SKM-1 treated with dmso at 0.1 percent for 144 hours (cell line): ENCODE measurements around the gene STXBP5L.
"Not testable (repeated sequence)": the region's sequence is repeated elsewhere in the genome, so short reads cannot be mapped to it uniquely, and the experiment has no call there.

ENCODE experiments used
- DNase-seq: peaks from one replicate; lab custom pipeline; 2025; ENCODE audit not compliant: unreplicated experiment; lab: John Stamatoyannopoulos, UW

The STXBP5L gene

DNA sequence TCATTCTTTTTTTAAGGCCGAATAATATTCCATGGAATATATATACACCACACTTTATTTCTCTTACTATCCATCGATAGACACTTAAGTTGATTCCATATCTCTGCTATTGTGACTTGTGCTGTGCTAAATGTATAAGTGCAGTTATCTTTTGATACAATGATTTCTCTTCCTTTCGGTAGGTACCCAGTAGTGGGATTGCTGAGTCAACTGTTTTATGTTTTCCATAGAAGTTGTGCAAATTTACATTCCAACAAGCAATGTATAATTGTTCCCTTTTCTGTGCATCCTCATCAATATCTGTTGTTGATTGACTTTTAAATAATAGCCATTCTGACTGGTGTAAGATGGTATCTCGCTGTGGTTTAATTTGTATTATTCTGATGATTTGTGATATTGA is 81.0 kb downstream of the STXBP5L start:
- no peak for DNase-seq

DNA sequence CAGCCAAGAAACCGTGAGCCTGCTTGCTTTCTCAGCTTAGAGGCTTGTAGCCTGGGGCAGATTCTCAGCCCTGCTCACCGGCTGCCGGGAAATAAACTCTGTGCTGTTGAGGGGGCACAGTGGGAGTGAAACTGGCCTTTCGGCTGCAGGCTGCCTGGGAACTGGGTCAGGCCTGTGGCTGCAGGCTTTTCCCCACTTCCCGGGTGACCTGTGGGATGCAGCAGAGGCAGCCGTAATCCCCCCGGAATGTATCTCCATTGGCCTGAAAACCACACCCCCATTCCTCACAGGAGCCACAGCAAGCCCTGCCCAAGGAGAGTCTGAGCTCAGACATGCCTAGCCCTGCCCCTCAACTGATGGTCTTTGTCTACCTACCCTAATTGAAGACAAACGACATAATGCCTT is 110.9 kb downstream of the STXBP5L start:
- no peak for DNase-seq

DNA sequence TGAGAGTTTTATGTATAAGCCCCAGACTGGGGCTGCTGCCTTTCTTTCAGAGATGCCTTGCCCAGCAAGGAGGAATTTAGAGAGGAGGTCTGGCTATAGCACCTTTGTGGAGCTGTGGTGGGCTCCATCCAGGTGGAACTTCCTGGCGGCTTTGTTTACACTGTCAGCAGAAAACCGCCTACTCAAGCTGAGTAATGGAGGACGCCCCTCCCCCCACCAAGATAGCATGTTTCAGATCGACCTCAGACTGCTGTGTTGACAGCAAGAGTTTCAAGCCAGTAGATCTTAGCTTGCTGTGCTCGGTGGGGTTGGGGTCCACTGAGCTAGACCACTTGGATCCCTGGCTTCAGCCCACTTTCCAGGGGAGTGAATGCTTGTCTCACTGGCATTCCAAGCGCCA is 155.6 kb downstream of the STXBP5L start:
- DNase-seq, result no peak

DNA sequence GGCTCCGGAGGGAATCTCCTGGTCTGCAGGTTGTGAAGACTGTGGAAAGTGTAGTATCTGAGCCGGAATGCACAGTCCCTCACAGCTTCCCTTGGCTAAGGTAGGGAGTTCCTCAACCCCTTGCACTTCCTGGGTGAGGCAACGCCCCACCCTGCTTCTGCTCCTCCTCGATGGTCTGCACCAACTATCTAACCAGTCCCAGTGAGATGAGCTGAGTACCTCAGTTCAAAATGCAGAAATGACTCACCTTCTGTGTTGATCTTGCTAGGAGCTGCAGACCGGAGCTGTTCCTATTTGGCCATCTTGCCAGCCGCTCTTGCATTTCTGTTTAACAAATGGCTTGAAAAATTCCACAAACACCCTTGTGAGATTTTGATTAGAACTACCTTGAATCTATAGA is 156.1 kb downstream of the STXBP5L start:
- DNase-seq, result no peak

DNA sequence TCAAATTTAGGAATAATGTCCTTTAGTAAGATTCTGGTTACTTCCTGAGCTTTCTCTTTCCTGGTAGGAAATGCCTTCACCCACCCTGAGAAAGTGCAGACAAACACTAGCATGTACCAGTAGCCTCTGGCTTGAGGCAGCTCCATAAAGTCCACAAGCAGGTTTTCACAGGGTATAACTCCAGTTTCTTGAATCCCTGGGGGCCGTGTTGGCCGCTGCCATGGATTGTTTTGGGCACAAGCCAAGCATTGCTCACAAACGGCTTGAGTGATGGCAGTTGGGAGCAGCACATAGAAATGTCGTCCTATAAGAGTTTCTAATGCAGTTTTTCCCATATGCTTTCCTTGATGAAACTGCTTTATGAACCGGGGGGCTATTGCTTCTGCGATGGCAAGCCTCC is 164.1 kb downstream of the STXBP5L start:
- DNase-seq, result no peak

DNA sequence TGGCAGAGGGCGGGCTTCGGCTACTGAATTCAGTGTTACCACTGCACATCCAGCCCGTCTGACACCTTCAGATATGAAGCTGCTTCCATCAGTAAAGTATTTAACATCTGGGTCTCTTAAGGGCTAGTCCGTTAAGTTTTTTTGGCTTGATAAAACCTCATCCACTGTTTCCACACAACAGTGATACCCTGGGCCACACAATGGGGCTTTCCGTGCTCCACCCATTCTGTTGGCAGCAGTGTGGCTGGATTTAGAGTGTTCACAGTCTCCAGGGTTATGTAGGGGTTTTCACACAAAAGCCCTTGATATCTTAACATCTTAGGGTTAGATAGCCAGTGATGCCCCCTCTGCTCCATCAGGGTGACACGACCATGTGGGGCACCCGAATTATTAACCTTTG is 165.0 kb downstream of the STXBP5L start:
- DNase-seq, result no peak

DNA sequence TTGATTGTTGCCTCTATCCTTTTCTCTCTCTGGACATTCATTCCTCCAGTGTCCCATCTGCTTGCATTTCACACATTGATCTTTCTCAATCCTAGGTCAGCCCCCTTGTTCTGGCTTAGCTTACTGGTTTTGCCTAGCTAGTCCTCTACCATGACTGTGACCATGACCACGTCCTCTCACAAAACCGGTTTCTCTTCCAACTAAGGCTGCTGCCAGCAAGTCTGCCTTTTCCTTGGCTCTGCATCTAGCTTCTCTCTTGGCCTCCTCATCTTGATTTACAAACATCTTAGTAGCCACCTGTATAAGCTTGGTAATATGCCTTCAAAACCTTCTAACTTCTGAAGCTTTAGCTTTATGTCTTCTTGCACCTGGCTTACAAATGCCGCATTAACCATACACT is 167.2 kb downstream of the STXBP5L start:
- DNase-seq, result no peak

DNA sequence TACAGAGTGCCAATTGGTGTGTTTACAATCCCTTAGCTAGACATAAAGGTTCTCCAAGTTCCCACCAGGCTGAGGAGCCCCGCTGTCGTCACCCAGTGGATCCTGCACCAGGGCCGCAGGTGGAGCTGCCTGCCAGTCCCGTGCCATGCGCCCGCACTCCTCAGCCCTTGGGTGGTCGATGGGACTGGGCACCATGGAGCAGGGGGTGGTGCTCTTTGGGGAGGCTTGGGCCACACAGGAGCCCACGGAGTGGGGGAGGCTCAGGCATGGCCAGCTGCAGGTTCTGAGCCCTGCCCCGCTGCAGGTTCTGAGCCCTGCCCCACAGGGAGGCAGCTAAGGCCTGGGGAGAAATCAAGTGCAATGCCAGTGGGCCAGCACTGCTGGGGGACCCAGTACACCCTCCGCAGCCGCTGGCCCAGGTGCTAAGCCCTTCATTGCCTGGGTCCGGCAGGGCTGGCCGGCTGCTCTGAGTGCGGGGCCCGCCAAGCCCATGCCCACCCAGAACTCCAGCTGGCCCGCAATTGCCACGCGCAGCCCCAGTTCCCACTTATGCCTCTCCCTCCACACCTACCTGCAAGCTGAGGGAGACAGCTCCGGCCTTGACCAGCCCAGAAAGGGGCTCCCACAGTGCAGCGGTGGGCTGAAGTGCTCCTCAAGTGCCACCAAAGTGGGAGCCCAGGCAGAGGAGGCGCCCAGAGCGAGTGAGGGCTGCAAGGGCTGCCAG is 170.5 kb downstream of the STXBP5L start:
- DNase-seq, result not testable (repeated sequence)

DNA sequence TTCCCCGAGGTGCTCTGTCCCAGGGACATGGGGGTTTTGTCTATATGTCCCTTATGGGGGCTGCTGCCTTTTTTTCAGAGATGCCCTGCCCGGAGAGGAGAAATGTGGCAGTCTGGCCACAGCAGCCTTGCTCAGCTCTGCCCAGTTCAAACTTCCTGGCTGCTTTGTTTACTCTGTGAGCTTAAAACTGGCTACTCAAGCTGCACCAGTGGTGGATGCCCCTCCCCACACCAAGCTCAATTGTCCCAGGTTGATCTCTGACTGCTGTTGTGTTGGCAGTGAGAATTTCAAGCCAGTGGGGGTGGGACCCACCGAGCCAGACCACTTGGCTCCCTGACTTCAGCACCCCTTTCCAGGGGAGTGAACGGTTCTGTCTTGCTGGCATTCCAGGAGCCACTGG is 188.9 kb downstream of the STXBP5L start:
- DNase-seq, result no peak

DNA sequence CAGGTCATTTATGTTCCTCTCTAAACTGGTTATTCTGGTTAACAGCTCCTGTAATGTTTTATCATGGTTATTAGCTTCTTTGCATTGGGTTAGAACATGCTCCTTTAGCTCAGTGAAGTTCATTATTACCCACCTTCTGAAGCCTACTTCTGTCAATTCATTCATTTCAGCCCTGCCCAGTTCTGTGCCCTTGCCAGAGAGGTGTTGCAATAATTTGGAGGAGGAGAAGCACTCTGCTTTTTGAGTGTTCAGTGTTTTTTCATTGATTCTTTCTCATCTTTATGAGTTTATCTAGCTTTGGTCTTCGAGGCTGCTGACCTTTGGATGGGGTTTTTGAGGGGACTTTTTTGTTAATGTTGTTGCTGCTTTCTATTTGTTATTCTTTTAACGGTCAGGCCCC is 203.1 kb downstream of the STXBP5L start:
- DNase-seq, result not testable (repeated sequence)

DNA sequence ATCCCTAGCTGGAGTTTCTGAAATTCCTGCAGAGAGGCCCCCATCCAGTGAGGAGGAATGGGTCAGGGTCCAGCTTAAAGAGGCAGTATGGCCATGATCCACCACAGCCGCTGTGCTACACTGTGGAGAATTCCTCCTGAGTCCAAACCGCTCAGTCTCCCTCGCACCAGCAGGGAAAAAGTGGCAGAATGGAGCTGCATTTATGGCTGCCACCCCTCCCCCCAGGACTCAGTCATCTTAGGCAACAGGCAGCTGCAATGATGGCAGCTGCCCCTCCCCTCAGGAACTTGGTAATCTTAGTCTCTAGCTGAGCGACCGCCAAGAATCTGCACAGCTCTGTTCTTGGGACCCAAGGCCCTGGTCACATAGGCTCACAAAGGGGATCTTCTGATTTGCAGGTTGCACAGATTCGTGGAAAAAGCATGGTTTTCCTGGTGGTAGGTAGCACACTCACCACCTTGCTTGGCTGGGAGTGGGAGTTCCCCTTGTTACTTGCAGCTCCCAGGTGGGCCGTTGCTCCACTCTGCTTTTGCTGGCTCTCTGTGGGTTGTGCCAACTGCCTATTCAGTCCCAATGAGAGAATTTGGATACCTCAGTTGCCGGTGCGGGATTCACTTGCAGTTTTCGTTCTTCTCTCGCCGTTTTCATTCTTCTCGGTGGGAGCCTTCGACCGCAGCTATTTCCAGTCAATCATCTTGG is 204.1 kb downstream of the STXBP5L start:
- no peak for DNase-seq

DNA sequence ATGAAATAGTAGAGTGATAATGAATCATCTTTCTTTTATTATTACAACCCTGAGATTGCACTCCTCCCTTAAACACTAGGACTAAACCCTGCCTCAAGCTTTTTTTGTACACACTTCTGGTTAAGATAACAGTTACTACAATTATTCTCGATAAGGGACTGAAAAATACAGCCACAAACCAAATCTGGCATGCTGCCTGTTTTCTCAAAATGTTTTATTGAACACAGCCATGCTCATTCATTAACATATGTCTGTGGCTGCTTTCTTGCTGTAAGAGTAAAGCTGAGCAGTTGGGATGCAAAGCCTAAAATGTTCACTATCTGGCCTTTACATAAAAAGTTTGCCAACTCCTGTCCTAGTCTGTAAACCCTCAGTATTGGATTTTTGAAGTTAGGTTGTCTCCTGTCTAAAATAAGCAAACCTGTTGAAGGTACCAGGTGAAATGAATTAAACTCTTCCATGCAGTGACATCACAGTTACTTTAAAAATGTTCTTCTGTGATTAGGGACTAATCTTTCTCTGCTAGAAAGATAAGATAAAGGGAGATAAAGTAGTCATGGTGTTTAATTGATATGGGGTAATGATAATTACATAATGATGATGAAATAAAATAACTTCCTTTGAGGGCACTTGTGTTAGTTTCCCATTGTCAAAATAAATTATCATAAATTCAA is 218.2 kb downstream of the STXBP5L start:
- DNase-seq, result no peak

DNA sequence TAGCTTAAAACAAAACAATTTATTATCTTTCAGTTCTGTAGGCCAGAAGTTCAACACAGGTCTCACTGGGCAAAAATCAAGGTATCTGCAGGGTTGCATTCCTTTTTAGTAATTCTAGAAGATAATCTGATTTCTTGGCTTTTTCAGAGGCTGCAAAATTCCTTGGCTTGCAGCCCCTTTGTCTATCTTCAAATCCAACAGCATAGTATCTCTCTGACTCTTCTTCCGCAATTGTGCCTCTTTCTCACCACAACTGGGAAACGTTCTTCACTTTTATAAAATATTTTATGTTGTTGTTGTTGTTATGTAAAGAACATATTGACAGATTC is 218.7 kb downstream of the STXBP5L start:
- no peak for DNase-seq

DNA sequence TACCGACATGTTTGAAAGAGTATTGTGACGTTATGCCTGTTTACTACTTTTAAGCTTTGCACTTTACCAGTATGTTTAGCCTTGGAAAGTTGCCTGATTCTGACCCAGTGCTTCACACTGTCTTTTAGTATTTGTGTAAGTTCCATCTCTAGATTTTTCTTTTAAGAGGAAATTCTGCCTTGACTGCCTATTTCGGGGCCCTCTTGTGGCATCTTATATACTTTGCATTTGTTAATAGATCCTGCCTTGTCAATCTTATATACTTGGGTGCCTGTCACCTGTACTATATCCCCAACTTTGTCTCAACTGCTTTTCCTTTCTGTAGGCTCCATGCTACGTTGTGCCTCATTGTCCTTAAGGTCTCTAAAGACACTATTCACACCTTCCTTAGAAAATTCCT is 244.6 kb downstream of the STXBP5L start:
- DNase-seq, result no peak

DNA sequence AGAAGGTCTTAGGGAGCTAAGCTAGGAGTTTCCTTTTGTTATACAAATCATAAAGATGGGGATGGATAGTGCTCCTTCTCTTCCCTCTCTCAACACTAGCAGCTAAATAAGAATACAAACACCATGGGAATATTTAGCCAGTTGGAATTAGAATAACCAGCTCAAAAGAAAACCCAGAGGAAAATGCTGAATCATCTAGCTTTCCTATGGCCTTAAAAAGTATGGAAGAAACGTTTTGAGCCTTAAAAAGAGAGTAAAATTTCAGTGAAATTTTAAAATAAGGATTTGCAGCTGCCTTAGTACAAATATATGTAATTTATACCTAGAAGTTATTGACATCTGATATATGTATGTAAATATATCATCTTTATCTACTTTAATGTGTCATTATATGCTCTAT is 245.8 kb downstream of the STXBP5L start:
- DNase-seq, result no peak

DNA sequence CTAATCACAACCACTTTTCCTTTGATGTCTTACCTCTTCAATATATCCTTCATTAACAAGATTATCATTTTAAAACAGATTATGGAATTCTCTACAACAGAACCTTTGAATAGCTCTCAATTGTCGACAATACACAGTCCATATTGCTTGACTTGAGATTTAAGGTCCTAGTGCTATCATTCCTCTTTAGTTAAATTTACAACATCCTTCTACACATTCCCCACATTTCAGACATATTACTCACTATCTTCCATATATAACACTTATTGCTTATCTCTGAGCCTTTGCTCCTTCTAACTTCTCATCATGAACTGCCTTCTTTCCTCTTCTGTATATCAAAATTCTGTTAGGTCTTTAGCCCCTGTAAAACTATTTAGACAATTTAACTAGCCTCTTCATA is 247.0 kb downstream of the STXBP5L start:
- DNase-seq, result no peak

DNA sequence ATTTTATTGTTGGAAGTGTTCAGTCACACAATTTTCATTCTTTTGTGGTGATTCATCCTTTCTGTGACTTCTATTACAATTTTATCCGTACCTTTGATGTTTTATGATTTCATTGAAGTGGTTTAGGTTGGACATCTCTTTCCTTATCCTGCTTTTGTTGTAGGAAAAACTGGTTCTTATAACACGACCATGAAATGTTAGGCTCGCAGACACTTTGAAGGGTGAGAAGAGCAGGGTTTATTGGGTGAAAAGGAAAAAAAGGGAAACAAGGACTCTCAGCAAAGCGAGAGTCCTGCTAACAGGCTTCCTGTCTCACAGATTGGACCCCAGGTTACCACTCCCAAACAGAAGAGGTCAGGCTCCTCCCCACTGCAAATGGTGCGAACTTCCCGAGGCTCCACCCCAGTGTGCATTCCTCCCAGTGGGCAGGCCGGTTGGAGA is 257.4 kb downstream of the STXBP5L start:
- no peak for DNase-seq

DNA sequence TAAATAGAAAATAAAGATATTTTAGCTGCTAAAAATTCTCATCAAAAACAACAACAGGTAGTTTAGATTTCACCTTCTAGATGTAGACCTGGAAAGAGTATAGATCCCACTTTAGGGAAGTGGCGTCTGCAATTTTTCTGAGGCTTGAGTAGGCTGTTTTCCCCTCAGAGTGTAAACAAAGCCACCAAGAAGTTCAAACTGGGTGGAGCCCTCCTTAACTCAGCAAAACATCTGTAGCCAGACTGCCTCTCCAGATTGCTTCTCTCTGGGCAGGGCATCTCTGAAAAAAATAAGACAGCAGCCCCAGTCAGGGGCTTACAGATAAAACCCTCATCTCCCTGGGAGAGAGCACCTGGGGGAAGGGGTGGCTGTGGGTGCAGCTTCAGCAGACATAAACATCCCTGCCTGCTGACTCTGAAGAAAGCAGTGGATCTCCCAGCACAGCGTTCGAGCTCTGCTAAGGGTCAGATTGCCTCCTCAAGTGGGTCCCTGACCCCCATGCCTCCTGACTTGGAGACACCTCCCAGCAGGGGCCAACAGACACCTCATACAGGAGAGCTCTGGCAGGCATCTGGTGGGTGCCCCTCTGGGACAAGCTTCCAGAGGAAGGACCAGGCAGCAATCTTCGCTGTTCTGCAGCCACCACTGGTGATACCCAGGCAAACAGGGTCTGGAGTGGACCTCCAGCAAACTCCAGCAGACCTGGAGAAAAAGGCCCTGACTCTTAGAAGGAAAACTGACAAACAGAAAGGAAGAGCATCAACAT is 259.6 kb downstream of the STXBP5L start:
- no peak for DNase-seq

DNA sequence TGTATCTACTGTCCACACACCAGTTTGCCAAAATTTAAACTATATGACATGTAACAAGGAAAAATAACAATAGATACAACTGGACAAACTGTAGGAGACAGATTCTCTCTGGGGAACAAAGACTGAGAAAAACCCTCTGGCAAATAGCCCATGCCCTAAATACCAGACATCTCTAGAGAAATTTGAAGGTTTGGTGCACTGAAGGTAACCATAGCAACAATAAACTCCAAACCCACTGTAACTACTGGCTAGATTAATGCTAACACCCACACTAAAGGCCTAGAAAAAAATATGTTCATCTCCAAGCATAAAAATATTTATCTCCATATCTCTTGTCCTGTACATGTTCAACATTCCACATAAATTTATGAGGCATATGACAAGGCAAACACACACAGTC is 267.1 kb downstream of the STXBP5L start:
- DNase-seq, result no peak

DNA sequence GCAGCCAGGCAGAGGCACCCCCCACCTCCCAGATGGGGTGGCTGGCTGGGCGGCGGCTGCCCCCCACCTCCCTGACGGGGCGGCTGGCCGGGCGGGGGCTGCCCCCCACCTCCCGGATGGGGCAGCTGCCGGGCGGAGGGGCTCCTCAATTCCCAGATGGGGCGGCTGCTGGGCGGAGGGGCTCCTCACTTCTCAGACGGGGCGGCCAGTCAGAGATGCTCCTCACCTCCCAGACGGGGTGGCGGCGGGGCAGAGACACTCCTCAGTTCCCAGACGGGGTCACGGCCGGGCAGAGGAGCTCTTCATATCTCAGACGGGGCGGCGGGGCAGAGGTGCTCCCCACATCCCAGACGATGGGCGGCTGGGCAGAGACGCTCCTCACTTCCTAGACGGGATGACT is 282.6 kb downstream of the STXBP5L start:
- not testable (repeated sequence) for DNase-seq

DNA sequence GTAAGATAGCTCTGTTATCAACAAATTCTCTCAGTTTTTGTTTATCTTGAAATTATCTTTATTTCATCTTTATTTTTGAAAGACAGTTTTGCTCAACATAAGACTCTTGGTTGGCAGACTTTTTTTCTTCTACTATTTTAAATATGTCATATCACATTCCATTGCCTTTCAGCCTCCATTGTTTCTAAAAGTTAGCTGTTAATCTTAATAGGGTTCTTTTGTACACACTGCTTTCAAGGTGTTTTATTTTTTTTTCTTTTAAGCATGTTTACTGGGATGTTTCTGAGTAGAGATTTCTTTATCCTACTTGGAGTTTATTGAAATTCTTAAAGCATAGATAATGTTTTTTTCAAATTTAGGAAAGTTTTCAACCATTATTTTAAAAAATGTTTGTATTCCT is 294.6 kb downstream of the STXBP5L start:
- DNase-seq, result no peak

DNA sequence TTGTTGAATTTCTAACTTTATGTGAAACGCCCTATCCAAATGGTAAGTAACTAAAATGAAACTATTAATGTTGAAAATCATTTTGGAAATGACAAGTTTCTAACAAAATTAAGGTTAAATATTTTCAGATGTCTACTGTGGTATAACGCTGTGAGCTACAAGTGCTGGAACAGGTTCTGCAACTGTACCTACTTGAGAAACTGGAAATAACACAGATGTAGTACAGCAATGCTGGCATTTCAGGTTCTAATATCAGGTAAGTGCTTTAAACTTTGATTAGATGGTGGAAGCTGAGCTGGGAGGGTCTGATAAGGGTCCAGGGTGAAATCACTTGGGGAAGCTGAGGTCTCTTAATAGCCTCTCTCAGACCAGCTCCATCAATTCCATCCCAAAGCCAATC is 315.1 kb downstream of the STXBP5L start:
- no peak for DNase-seq
